Measurements from ENCODE around the gene DDIAS. TPM values are rescaled to one million over a fixed set of nuclear protein-coding genes. Genes with fewer than 3 reads are reported as not detected.

Gene DDIAS
- total and polyA plus RNA-seq, 9 of the 15 experiments (the other 6 are each of a cell fraction or from before 2014, with no cell fraction given), result 9.4 to 27.2 (median 23.3) TPM

- CTCF ChIA-PET (ENCODE audit: low intra/inter-chr PET ratio), result no interaction called here
- no peaks in the 10 kb centered on the region for H3K9me1 ChIP-seq (ENCODE audit: control insufficient read depth, insufficient read depth, low read length)
- WGBS (ENCODE audit: insufficient coverage, low coverage, missing lambda C conversion rate), result 85% methylated on average over 3 of the region's 3 CpGs
- POLR2A ChIA-PET, result no interaction called here
- no peak overlapping the region for H3K9ac ChIP-seq (ENCODE audit: insufficient read depth in 1 of 2, low read depth in 2 of 2, low read length in 2 of 2)
- H3K36me3 ChIP-seq (ENCODE audit: control insufficient read depth, insufficient read depth, low read length), result peaks cover 40% of the 10 kb centered on the region
- BruUV-seq (replicated peaks), result no TSS peak
- DNase-seq (ENCODE audit: extremely low read depth in 1 of 4, low spot score in 3 of 4), result no peak
- FAIRE-seq, result no peak
- ATAC-seq, result no peak
- H3K79me2 ChIP-seq (ENCODE audit: control insufficient read depth, insufficient read depth, low read length), result no peaks in the 10 kb centered on the region
- TF ChIP-seq GATAD2B (IDR thresholded peaks at IDR 0.05; ENCODE audit: borderline replicate concordance) (no peak), ZNF76 (CRISPR knock-in tag; IDR thresholded peaks at IDR 0.05; ENCODE audit: borderline replicate concordance) (no peak), PHB2 (IDR thresholded peaks at IDR 0.05; ENCODE audit: low read depth) (no peak), ELK1 (CRISPR knock-in tag; IDR thresholded peaks at IDR 0.05) (no peak), ZNF395 (CRISPR knock-in tag; IDR thresholded peaks at IDR 0.05) (no peak), SMAD3 (CRISPR knock-in tag; conservative IDR thresholded peaks at IDR 0.05) (no peak), RFX1 (IDR thresholded peaks at IDR 0.05) (no peak), CC2D1A (IDR thresholded peaks at IDR 0.05) (no peak), C11orf30 (IDR thresholded peaks at IDR 0.05; ENCODE audit: low read depth) (no peak), ETV6 (IDR thresholded peaks at IDR 0.05; ENCODE audit: borderline replicate concordance in 1 of 2, low read depth in 2 of 2, low read length in 1 of 2) (no peak), ETV6 (CRISPR knock-in tag; IDR thresholded peaks at IDR 0.05; ENCODE audit: borderline replicate concordance) (no peak), SREBF1 (IDR thresholded peaks at IDR 0.05; ENCODE audit: borderline replicate concordance, low read depth, low read length) (no peak), RBFOX2 (IDR thresholded peaks at IDR 0.05; ENCODE audit: low read depth, low read length) (no peak)
- peaks cover 0 to 9% of the 10 kb centered on the region in 2 experiments; a peak in 2 of 5 replicates for H3K4me1 ChIP-seq (replicated peaks in 1 of 2; ENCODE audit: control insufficient read depth in 2 of 2, insufficient read depth in 2 of 2, low read length in 2 of 2)
- in situ Hi-C loops (cut with MboI) (no loop called here), intact Hi-C loops (cut with micrococcal nuclease) (no loop called here)
- no peaks in the 10 kb centered on the region for H4K20me1 ChIP-seq (replicated peaks; ENCODE audit: control insufficient read depth, insufficient read depth, low read length)
- H3K4me2 ChIP-seq (ENCODE audit: insufficient read depth, low read length), result no peak overlapping the region
- no peak overlapping the region for H2AFZ ChIP-seq (ENCODE audit: low read depth, low read length)
- H3K4me3 ChIP-seq, result no peak overlapping the region
- H3K27me3 ChIP-seq (ENCODE audit: control insufficient read depth in 2 of 2, insufficient read depth in 2 of 2, low read length in 2 of 2), result no peaks in the 10 kb centered on the region
- no peaks in the 10 kb centered on the region for H3K9me3 ChIP-seq (replicated peaks; ENCODE audit: control insufficient read depth, insufficient read depth, low read depth, low read length)
- H3K27ac ChIP-seq (ENCODE audit: extremely low read depth, low read depth, low read length), result no peak overlapping the region
Measured at GRCh38 chr11:82936261-82936660, 34.7 kb downstream of the DDIAS start.
